T-helper 2 cell (primary cell): ENCODE measurements around the gene OBP2B.
"Not testable (repeated sequence)": the region's sequence is repeated elsewhere in the genome, so short reads cannot be mapped to it uniquely, and the experiment has no call there.

ENCODE experiments used
- DNase-seq, 5 experiments: peaks; one replicate each; pipeline versions ENCODE4 v3.0.0 to v3.0.0-alpha.2; 2012 to 2022

Gene OBP2B

GRCh38 chr9:133221177-133221809 lies 12.2 kb upstream of the OBP2B start:
- DNase-seq = peak in 1 of 5 experiments; percentile 8

GRCh38 chr9:133218049-133218975 lies 9.3 kb upstream of the OBP2B start:
- not testable (repeated sequence) for DNase-seq

- not testable (repeated sequence) for DNase-seq
Measured at GRCh38 chr9:133217333-133217988, 8.4 kb upstream of the OBP2B start.

GRCh38 chr9:133214276-133214675 lies 5.2 kb upstream of the OBP2B start:
- not testable (repeated sequence) for DNase-seq

- no peak for DNase-seq
Measured at GRCh38 chr9:133210609-133211008, 1.6 kb upstream of the OBP2B start.

- DNase-seq = no peak
Measured at GRCh38 chr9:133210202-133210532, 1.1 kb upstream of the OBP2B start.

GRCh38 chr9:133209327-133210201 lies 514 bp upstream of the OBP2B start:
- not testable (repeated sequence) for DNase-seq

GRCh38 chr9:133208171-133208879 lies 725 bp downstream of the OBP2B start:
- DNase-seq = not testable (repeated sequence)

GRCh38 chr9:133207540-133208170 lies 1.4 kb downstream of the OBP2B start:
- no peak for DNase-seq

GRCh38 chr9:133207021-133207531 lies 2.0 kb downstream of the OBP2B start:
- no peak for DNase-seq

GRCh38 chr9:133205996-133206931 lies 2.8 kb downstream of the OBP2B start:
- no peak for DNase-seq

GRCh38 chr9:133205481-133205887 lies 3.6 kb downstream of the OBP2B start:
- not testable (repeated sequence) for DNase-seq

- no peak for DNase-seq
Measured at GRCh38 chr9:133204993-133205336, 4.1 kb downstream of the OBP2B start.

- no peak for DNase-seq
Measured at GRCh38 chr9:133204335-133204992, 4.6 kb downstream of the OBP2B start.

GRCh38 chr9:133203506-133204075 lies 5.5 kb downstream of the OBP2B start:
- no peak for DNase-seq

GRCh38 chr9:133202688-133203453 lies 6.2 kb downstream of the OBP2B start:
- DNase-seq = no peak

GRCh38 chr9:133202145-133202513 lies 6.9 kb downstream of the OBP2B start:
- DNase-seq = no peak

GRCh38 chr9:133201424-133202144 lies 7.5 kb downstream of the OBP2B start:
- no peak for DNase-seq
